Common myeloid progenitor, CD34-positive (primary cell): Measurements from ENCODE around the gene FBP2. TPM values are rescaled to one million over a fixed set of nuclear protein-coding genes. Genes with fewer than 3 reads are reported as not detected.

Experiments used
- CTCF ChIA-PET: fragments of 350-600 bp; sonication (Branson Sonifier 250); formaldehyde crosslinking; loops from one replicate; lab custom pipeline; 2021; ENCODE audit warnings: antibody characterized with exemption; lab: Charles Lee
- POLR2A ChIA-PET: fragments of 350-600 bp; sonication (Branson Sonifier 250); formaldehyde crosslinking; loops from one replicate; lab custom pipeline; 2021; ENCODE audit warnings: antibody characterized with exemption; lab: Charles Lee
- DNase-seq, 3 donors: peaks; one replicate each; pipeline versions ENCODE4 v3.0.0 to v3.0.0-alpha.2; 2013
- H3K27ac ChIP-seq, 2 experiments: 1 replicate in 1 of 2; 2 replicates in 1 of 2; pipeline ENCODE4 v1.7.0; 2013; ENCODE audit warnings: inconsistent platforms in 2 of 2, low read length in 2 of 2, mild to moderate bottlenecking in 2 of 2, low read depth in 1 of 2, moderate library complexity in 1 of 2; ENCODE audit not compliant: severe bottlenecking in 2 of 2, insufficient read depth in 1 of 2, poor library complexity in 1 of 2
- H3K27me3 ChIP-seq, 5 experiments: replicated peaks in 2 of 5; 1 replicate in 3 of 5; 2 replicates in 2 of 5; pipeline versions ENCODE4 v1.6.1 to v1.7.0; 2013; ENCODE audit warnings: low read length in 4 of 5, mild to moderate bottlenecking in 2 of 5, moderate library complexity in 2 of 5, inconsistent platforms in 1 of 5; ENCODE audit not compliant: insufficient read depth in 5 of 5, control insufficient read depth in 4 of 5
- H3K36me3 ChIP-seq, 4 experiments: 1 replicate in 2 of 4; 2 replicates in 2 of 4; pipeline versions ENCODE4 v1.6.1 to v1.7.0; 2013; ENCODE audit warnings: low read length in 3 of 4, control low read depth in 1 of 4, mild to moderate bottlenecking in 1 of 4; ENCODE audit not compliant: control insufficient read depth in 4 of 4, insufficient read depth in 4 of 4
- H3K4me1 ChIP-seq, 4 experiments: 1 replicate in 3 of 4; 2 replicates in 1 of 4; pipeline versions ENCODE4 v1.6.1 to v1.7.1; 2013; ENCODE audit warnings: low read length in 3 of 4, mild to moderate bottlenecking in 3 of 4, control low read depth in 1 of 4, inconsistent platforms in 1 of 4, moderate library complexity in 1 of 4; ENCODE audit not compliant: control insufficient read depth in 4 of 4, insufficient read depth in 4 of 4; ENCODE audit errors: control extremely low read depth in 1 of 4
- H3K4me3 ChIP-seq, 7 experiments: 1 replicate in 4 of 7; 2 replicates in 3 of 7; pipeline versions ENCODE4 v1.5.1 to v1.7.0; 2013; ENCODE audit warnings: mild to moderate bottlenecking in 7 of 7, low read length in 6 of 7, moderate library complexity in 6 of 7, inconsistent platforms in 2 of 7, low read depth in 2 of 7, control low read depth in 1 of 7; ENCODE audit not compliant: insufficient read depth in 4 of 7, control insufficient read depth in 1 of 7; ENCODE audit errors: extremely low read depth in 1 of 7
- H3K9me3 ChIP-seq, 5 experiments: 1 replicate in 4 of 5; 2 replicates in 1 of 5; pipeline versions ENCODE4 v1.6.1 to v1.7.1; 2013; ENCODE audit warnings: low read length in 4 of 5, mild to moderate bottlenecking in 2 of 5, inconsistent platforms in 1 of 5, low read depth in 1 of 5, moderate library complexity in 1 of 5; ENCODE audit not compliant: control insufficient read depth in 4 of 5, insufficient read depth in 2 of 5; ENCODE audit errors: control extremely low read depth in 1 of 5
- WGBS: methylation state at CpG from one replicate; pipeline ENCODE4 v1.1.5; 2013; ENCODE audit not compliant: insufficient coverage; 5-methylcytosine and 5-hydroxymethylcytosine counted together
- polyA plus RNA-seq: library from polyadenylated mRNA; unstranded; fragments of 120-200 nt; gene quantifications from one replicate; pipeline ENCODE4 v1.2.1, GENCODE V29; 2013

The FBP2 gene
- not detected for polyA plus RNA-seq

- no peak within 1 kb of the TSS for H3K27ac ChIP-seq
- H3K4me1 ChIP-seq: no peaks in the 10 kb centered on the region
- H3K9me3 ChIP-seq: no peaks in the 10 kb centered on the region
- H3K36me3 ChIP-seq: no peaks in the 10 kb centered on the region
- ChIA-PET CTCF (interaction anchor here (1.2 kb wide), 1 partner anchor 10 kb away, joined by 3 read pairs; no protein-coding TSS in a partner anchor), POLR2A (no interaction called here)
- WGBS: 93% methylated on average over 16 of the region's 21 CpGs
- H3K4me3 ChIP-seq: no peak within 1 kb of the TSS
- peaks cover 0 to 9% (median 2%) of the 10 kb centered on the region in 5 experiments for H3K27me3 ChIP-seq
- no peak for DNase-seq
These were observed at the start of gene FBP2 for GRCh38 chr9:94593459-94594345. TSS of gene FBP2 (minus strand) at chr9:94593824. CDS start at chr9:94593726, 98 bp downstream.

GRCh38 chr9:94643176-94643575 is 49.6 kb upstream of the FBP2 start:
- Histone ChIP-seq H3K4me1 (peaks cover 0 to 20% (median 19%) of the 10 kb centered on the region in 4 experiments), H3K9me3 (no peaks in the 10 kb centered on the region), H3K27me3 (peaks cover 0 to 19% (median 10%) of the 10 kb centered on the region in 5 experiments), H3K4me3 (no peak overlapping the region), H3K27ac (no peak overlapping the region), H3K36me3 (no peaks in the 10 kb centered on the region)
- 85% methylated on average over 4 of the region's 8 CpGs for WGBS
- DNase-seq: no peak
- POLR2A ChIA-PET: no interaction called here
- CTCF ChIA-PET: no interaction called here

GRCh38 chr9:94642501-94642900 is 48.9 kb upstream of the FBP2 start:
- no peak overlapping the region for H3K4me3 ChIP-seq
- WGBS: 96% methylated on average over 5 of the region's 5 CpGs
- POLR2A ChIA-PET: no interaction called here
- peaks cover 0 to 21% (median 19%) of the 10 kb centered on the region in 4 experiments for H3K4me1 ChIP-seq
- no peak overlapping the region for H3K27ac ChIP-seq
- CTCF ChIA-PET: interaction anchor here (1.2 kb wide), 1 partner anchor 10 kb away, joined by 3 read pairs; no protein-coding TSS in a partner anchor
- peaks cover 0 to 20% (median 10%) of the 10 kb centered on the region in 5 experiments for H3K27me3 ChIP-seq
- H3K36me3 ChIP-seq: no peaks in the 10 kb centered on the region
- no peak for DNase-seq
- no peaks in the 10 kb centered on the region for H3K9me3 ChIP-seq

GRCh38 chr9:94639999-94640376 is 46.4 kb upstream of the FBP2 start:
- Histone ChIP-seq H3K27me3 (peaks cover 0 to 20% (median 14%) of the 10 kb centered on the region in 5 experiments), H3K36me3 (no peaks in the 10 kb centered on the region), H3K4me3 (peak overlapping the region in 6 of 7 experiments; percentile 28 to 80 (median 66)), H3K27ac (no peak overlapping the region), H3K9me3 (no peaks in the 10 kb centered on the region), H3K4me1 (peaks cover 0 to 21% (median 19%) of the 10 kb centered on the region in 4 experiments)
- POLR2A ChIA-PET: interaction anchor here (0.6 to 1.0 kb wide), 3 partner anchors 9 to 23 kb away, joined by 3 to 4 read pairs (median 3); no protein-coding TSS in a partner anchor
- 22% methylated on average over 9 of the region's 15 CpGs for WGBS
- DNase-seq: no peak
- CTCF ChIA-PET: no interaction called here

GRCh38 chr9:94639061-94639998 is 45.7 kb upstream of the FBP2 start, which contains the start of gene FBP1:
TSS of gene FBP1 (minus strand) at chr9:94639518. CDS start at chr9:94639310, 208 bp downstream.
- H3K27ac ChIP-seq: no peak within 1 kb of the TSS
- H3K27me3 ChIP-seq: peaks cover 0 to 20% (median 14%) of the 10 kb centered on the region in 5 experiments
- peak within 1 kb of the TSS; percentile 2 to 80 (median 60) for H3K4me3 ChIP-seq
- ChIA-PET CTCF (no interaction called here), POLR2A (interaction anchor here (0.6 to 1.0 kb wide), 4 partner anchors 10 to 274 kb away, joined by 3 to 4 read pairs (median 3); no protein-coding TSS in a partner anchor)
- H3K4me1 ChIP-seq: peaks cover 0 to 21% (median 19%) of the 10 kb centered on the region in 4 experiments
- no peaks in the 10 kb centered on the region for H3K9me3 ChIP-seq
- WGBS: under 1% methylated on average over 52 of the region's 79 CpGs
- no peaks in the 10 kb centered on the region for H3K36me3 ChIP-seq
- peak; percentile 18 to 63 (median 52) for DNase-seq

GRCh38 chr9:94638335-94639060 is 44.9 kb upstream of the FBP2 start:
- Histone ChIP-seq H3K27ac (no peak overlapping the region), H3K27me3 (peaks cover 0 to 20% (median 14%) of the 10 kb centered on the region in 5 experiments), H3K36me3 (no peaks in the 10 kb centered on the region), H3K4me3 (peak overlapping the region in 6 of 7 experiments; percentile 28 to 80 (median 66)), H3K4me1 (peaks cover 0 to 21% (median 19%) of the 10 kb centered on the region in 4 experiments), H3K9me3 (no peaks in the 10 kb centered on the region)
- WGBS: 34% methylated on average over 14 of the region's 17 CpGs
- POLR2A ChIA-PET: interaction anchor here (0.7 kb wide), 1 partner anchor 275 kb away, joined by 3 read pairs; no protein-coding TSS in a partner anchor
- CTCF ChIA-PET: interaction anchor here (1.1 kb wide), 1 partner anchor 11 kb away, joined by 3 read pairs; no protein-coding TSS in a partner anchor
- peak in 2 of 3 donors; percentile 30 to 66 for DNase-seq
